Sigmoid colon (tissue), 7 donors: Measurements from ENCODE around the gene BCAS4. TPM values are rescaled to one million over a fixed set of nuclear protein-coding genes. Genes with fewer than 3 reads are reported as not detected.

Experiments
- DNase-seq: peaks from one replicate; pipeline ENCODE4 v3.0.0-alpha.2; 2019
- H3K27ac ChIP-seq, 4 donors: fragments of 200-600 bp; sonication (generic); one replicate each; pipeline ENCODE4 v1.5.1; 2016 to 2019; ENCODE audit warnings: mild to moderate bottlenecking in 1 of 4
- H3K27me3 ChIP-seq, 3 donors: fragments of 200-600 bp; sonication (generic); one replicate each; pipeline ENCODE4 v1.5.1; 2019; ENCODE audit warnings: mild to moderate bottlenecking in 1 of 3
- H3K36me3 ChIP-seq, 4 donors: fragments of 200-600 bp; sonication (generic); one replicate each; pipeline ENCODE4 v1.5.1; 2016 to 2019
- H3K4me1 ChIP-seq, 4 donors: fragments of 200-600 bp; sonication (generic); one replicate each; pipeline ENCODE4 v1.5.1; 2017 to 2019
- H3K4me3 ChIP-seq, 4 donors: fragments of 200-600 bp; sonication (generic); one replicate each; pipeline ENCODE4 v1.5.1; 2017 to 2019; ENCODE audit warnings: mild to moderate bottlenecking in 2 of 4, moderate library complexity in 1 of 4
- H3K9me3 ChIP-seq, 4 donors: fragments of 200-600 bp in 3 of 4; sonication (generic) in 3 of 4; one replicate each; pipeline versions ENCODE4 v1.5.1 to v1.6.1; 2013 to 2019
- EP300 ChIP-seq, 4 donors: sonication (generic); formaldehyde crosslinking; IDR thresholded peaks; one replicate each; pipeline ENCODE4 v1.6.1; 2017; ENCODE audit warnings: antibody characterized with exemption in 4 of 4
- POLR2A ChIP-seq, 2 donors: fragments of 450-650 bp; IDR thresholded peaks; one replicate each; pipeline ENCODE4 v1.6.1; 2016; ENCODE audit warnings: antibody characterized with exemption in 2 of 2, mild to moderate bottlenecking in 2 of 2, moderate library complexity in 2 of 2
- POLR2AphosphoS5 ChIP-seq, 4 donors: sonication (generic); formaldehyde crosslinking; IDR thresholded peaks; one replicate each; pipeline ENCODE4 v1.6.1; 2017; ENCODE audit warnings: antibody characterized with exemption in 4 of 4
- WGBS, 2 donors: extraction: QIAGEN DNeasy Blood & Tissue Kit; methylation state at CpG; one replicate each; pipeline ENCODE4 v1.1.7; 2013; 5-methylcytosine and 5-hydroxymethylcytosine counted together
- intact Hi-C: fragments of 100-400 bp; cut with DNase I; formaldehyde crosslinking; loops from one replicate; pipeline ENCODE4 v1.15.1; 2023
- polyA plus RNA-seq, 3 donors: library from polyadenylated mRNA; stranded (reverse); fragments of 200-250 nt; gene quantifications; one replicate each; pipeline ENCODE4 v1.2.3, GENCODE V29; 2013
- total RNA-seq, 4 donors: library from RNA; depleted of rRNA; stranded (reverse); fragments of >200 nt; gene quantifications; one replicate each; pipeline ENCODE4 v1.1.0, GENCODE V29; 2016
- TF ChIP-seq, protein P1 (sequence below), 4 experiments: fragments of 450-650 bp in 3 of 4; fragments of 200-600 bp in 1 of 4; IDR thresholded peaks; one replicate each; pipeline ENCODE4 v1.5.1; 2016 to 2019; ENCODE audit warnings: antibody characterized with exemption in 4 of 4, mild to moderate bottlenecking in 3 of 4, moderate library complexity in 2 of 4
- donor health status: healthy with polysubstance abuse.
- donor health status: Bipolar disorder and iron deficiency.
- donor health status: healthy.

The BCAS4 gene
- total and polyA plus RNA-seq, 7 donors, result 0.46 to 10.1 (median 3.5) TPM

DNA sequence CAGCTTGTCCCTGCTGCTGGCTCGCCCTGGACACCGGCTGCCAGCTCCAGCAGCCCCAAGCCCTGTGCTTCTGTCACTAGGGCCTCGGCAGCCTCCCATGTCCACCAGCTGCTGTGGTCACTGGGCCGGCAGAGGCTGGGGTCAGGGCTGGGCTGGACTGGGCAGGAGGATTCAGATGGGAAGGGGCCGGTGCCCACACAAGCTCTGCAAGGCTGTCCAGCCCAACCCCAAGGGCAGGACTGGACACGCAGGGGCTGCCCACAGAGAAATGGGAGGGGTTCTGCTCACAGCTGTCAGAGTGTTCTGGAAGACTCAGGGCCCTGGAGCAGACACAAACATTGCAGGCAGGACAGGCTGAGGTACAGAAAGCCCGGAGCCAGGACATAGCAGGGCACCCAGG is 70.7 kb downstream of the BCAS4 start:
- no peaks in the 10 kb centered on the region for H3K4me1 ChIP-seq
- no peaks in the 10 kb centered on the region for H3K36me3 ChIP-seq
- intact Hi-C loops, result no loop called here
- DNase-seq, result no peak
- H3K27ac ChIP-seq, result no peak overlapping the region
- no peaks in the 10 kb centered on the region for H3K9me3 ChIP-seq
- no peaks in the 10 kb centered on the region for H3K27me3 ChIP-seq
- no peak overlapping the region for H3K4me3 ChIP-seq
- 83 to 85% methylated on average over 7 of the region's 7 CpGs for WGBS, 2 donors
- TF ChIP-seq POLR2AphosphoS5 (IDR thresholded peaks at IDR 0.05) (no peak), EP300 (IDR thresholded peaks at IDR 0.05) (no peak), POLR2A (IDR thresholded peaks at IDR 0.05) (no peak)
- TF ChIP-seq, protein P1, sequence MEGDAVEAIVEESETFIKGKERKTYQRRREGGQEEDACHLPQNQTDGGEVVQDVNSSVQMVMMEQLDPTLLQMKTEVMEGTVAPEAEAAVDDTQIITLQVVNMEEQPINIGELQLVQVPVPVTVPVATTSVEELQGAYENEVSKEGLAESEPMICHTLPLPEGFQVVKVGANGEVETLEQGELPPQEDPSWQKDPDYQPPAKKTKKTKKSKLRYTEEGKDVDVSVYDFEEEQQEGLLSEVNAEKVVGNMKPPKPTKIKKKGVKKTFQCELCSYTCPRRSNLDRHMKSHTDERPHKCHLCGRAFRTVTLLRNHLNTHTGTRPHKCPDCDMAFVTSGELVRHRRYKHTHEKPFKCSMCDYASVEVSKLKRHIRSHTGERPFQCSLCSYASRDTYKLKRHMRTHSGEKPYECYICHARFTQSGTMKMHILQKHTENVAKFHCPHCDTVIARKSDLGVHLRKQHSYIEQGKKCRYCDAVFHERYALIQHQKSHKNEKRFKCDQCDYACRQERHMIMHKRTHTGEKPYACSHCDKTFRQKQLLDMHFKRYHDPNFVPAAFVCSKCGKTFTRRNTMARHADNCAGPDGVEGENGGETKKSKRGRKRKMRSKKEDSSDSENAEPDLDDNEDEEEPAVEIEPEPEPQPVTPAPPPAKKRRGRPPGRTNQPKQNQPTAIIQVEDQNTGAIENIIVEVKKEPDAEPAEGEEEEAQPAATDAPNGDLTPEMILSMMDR (IDR thresholded peaks at IDR 0.05), result no peak

DNA sequence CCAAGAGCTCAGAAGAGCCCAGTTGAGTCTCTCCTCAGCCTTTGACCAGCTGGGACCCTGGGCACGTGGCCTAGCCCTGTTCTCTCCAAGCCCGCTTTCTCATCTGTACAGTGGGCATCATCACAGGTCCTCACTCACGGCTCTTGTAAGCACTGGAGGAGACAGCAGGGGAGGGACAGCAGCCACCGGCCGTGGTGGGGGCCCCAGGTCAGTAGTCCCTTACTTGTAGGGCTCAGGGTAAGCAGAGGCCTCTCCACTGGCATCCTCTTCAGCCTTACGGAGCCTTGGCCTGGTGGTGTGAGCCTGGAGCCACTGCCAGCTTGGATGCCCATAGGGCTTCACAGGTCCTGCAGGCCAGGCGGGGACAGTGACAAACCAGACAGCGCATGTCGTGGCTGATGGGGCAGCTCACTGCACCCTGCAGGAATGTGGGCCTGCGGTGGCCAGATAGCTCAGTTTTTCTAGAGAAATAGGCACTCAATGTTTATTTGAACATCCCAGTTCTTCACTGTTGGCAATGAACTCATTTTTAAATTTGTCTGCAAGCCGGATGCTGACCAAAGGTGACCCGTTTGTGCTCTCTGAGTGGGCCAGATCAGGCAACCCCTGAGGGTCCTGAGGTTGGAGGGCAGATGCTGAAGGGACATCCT is 71.3 kb downstream of the BCAS4 start:
- Histone ChIP-seq H3K4me3 (no peak overlapping the region), H3K9me3 (no peaks in the 10 kb centered on the region), H3K27ac (no peak overlapping the region), H3K27me3 (no peaks in the 10 kb centered on the region), H3K36me3 (no peaks in the 10 kb centered on the region), H3K4me1 (no peaks in the 10 kb centered on the region)
- no peak for TF ChIP-seq POLR2A (IDR thresholded peaks at IDR 0.05)
- TF ChIP-seq, protein P1 (IDR thresholded peaks at IDR 0.05), result no peak
- TF ChIP-seq EP300 (IDR thresholded peaks at IDR 0.05), result no peak
- TF ChIP-seq POLR2AphosphoS5 (IDR thresholded peaks at IDR 0.05), result no peak
- 92% methylated on average over 12 of the region's 12 CpGs for WGBS, 2 donors
- DNase-seq, result no peak
- intact Hi-C loops, result no loop called here

DNA sequence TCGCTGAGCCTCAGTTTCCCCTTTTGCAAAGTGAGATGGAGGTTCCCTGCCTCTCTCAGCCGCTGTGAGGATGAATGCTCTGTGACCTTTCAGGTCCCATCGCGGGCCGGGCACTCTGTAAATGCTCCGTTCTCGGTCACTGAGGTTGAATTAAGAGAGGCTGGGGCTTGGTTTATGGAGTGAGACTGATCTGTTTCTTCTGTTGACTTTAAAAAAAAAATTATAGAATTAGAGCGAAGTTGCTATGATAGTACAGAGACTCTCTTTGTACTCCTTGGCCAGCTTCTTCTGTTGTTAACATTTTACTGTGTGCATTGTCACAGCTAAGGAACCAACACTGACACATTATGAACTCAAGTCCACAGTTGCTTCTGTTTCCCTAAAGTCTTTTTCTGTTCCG is 72.0 kb downstream of the BCAS4 start:
- Histone ChIP-seq H3K27me3 (no peaks in the 10 kb centered on the region), H3K4me3 (no peak overlapping the region), H3K9me3 (no peaks in the 10 kb centered on the region), H3K4me1 (no peaks in the 10 kb centered on the region), H3K27ac (no peak overlapping the region), H3K36me3 (no peaks in the 10 kb centered on the region)
- intact Hi-C loops, result no loop called here
- no peak for DNase-seq
- 93% methylated on average over 9 of the region's 9 CpGs for WGBS, 2 donors
- TF ChIP-seq EP300 (IDR thresholded peaks at IDR 0.05) (no peak), POLR2A (IDR thresholded peaks at IDR 0.05) (no peak), POLR2AphosphoS5 (IDR thresholded peaks at IDR 0.05) (no peak)
- TF ChIP-seq, protein P1 (IDR thresholded peaks at IDR 0.05), result no peak

DNA sequence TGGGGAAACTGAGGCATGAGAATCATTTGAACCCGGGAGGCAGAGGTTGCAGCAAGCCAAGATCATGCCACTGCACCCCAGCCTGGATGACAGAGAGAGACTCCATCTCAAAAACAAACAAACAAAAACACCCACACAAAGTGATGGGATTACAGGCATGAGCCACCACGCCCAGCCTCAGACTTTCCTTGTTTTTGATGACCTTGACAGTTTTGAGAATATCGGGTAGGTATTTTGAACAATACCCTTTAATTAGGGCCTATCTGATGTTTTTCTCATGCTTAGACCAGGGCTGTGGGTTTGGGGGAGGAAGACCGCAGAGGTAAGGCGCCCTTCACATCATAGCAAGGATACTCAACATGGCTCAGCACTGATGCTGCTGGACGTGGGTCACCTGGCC is 72.9 kb downstream of the BCAS4 start:
- no peaks in the 10 kb centered on the region for H3K4me1 ChIP-seq
- DNase-seq, result no peak
- 92 to 97% methylated on average over 6 of the region's 6 CpGs for WGBS, 2 donors
- no peak overlapping the region for H3K27ac ChIP-seq
- no peaks in the 10 kb centered on the region for H3K36me3 ChIP-seq
- no peaks in the 10 kb centered on the region for H3K27me3 ChIP-seq
- intact Hi-C loops, result no loop called here
- H3K9me3 ChIP-seq, result no peaks in the 10 kb centered on the region
- H3K4me3 ChIP-seq, result no peak overlapping the region
- TF ChIP-seq POLR2A (IDR thresholded peaks at IDR 0.05) (no peak), POLR2AphosphoS5 (IDR thresholded peaks at IDR 0.05) (no peak), EP300 (IDR thresholded peaks at IDR 0.05) (no peak)
- TF ChIP-seq, protein P1 (IDR thresholded peaks at IDR 0.05), result no peak
